Loucy (cell line): ENCODE measurements around the gene NEDD4.
"Not testable (repeated sequence)": the region's sequence is repeated elsewhere in the genome, so short reads cannot be mapped to it uniquely, and the experiment has no call there.

ENCODE experiments used
- CTCF ChIP-seq: fragments of 200-600 bp; sonication (generic); conservative IDR thresholded peaks from 2 replicates; pipeline ENCODE4 v1.5.1; 2014; ENCODE audit warnings: mild to moderate bottlenecking, antibody characterized with exemption, low read length
- EZH2phosphoT487 ChIP-seq: fragments of 200-600 bp; IDR thresholded peaks from 2 replicates; pipeline ENCODE4 v1.6.1; 2018; ENCODE audit warnings: antibody characterized with exemption, mild to moderate bottlenecking, moderate library complexity, borderline replicate concordance

GRCh38 chr15:56006371-56006770 lies 13.0 kb upstream of the NEDD4 start:
- not testable (repeated sequence) for TF ChIP-seq CTCF, EZH2phosphoT487
